Upper lobe of right lung (tissue), 1 donor: ENCODE data around the gene CCDC88B. TPM values are rescaled to one million over a fixed set of nuclear protein-coding genes. Genes with fewer than 3 reads are reported as not detected.

ENCODE experiments used
- ATAC-seq: fragments of 200-7000 bp; cut with Tn5 transposase; one replicate; pipeline ENCODE4 v1.9.1; 2020; ENCODE audit warnings: mild to moderate bottlenecking, moderate library complexity
- DNase-seq: peaks from one replicate; pipeline ENCODE4 v3.0.0-alpha.2; 2020
- H3K27ac ChIP-seq: fragments of 200-600 bp; one replicate; pipeline ENCODE4 v1.8.0; 2022
- H3K27me3 ChIP-seq: fragments of 200-600 bp; one replicate; pipeline ENCODE4 v1.8.0; 2022; ENCODE audit warnings: mild to moderate bottlenecking
- H3K36me3 ChIP-seq: fragments of 200-600 bp; one replicate; pipeline ENCODE4 v1.8.0; 2022
- H3K4me1 ChIP-seq: fragments of 200-600 bp; one replicate; pipeline ENCODE4 v1.8.0; 2022
- H3K4me3 ChIP-seq: fragments of 200-600 bp; one replicate; pipeline ENCODE4 v1.8.0; 2022; ENCODE audit warnings: mild to moderate bottlenecking
- H3K9me3 ChIP-seq: fragments of 200-600 bp; one replicate; pipeline ENCODE4 v1.8.0; 2022
- intact Hi-C: fragments of 100-400 bp; cut with DNase I; formaldehyde crosslinking; loops from one replicate; pipeline ENCODE4 v1.11.0; 2022
- microRNA-seq: library from miRNA; unstranded; fragments of <30 nt; microRNA quantifications from one replicate; pipeline ENCODE4 v1.2.0, GENCODE V29; 2020; ENCODE audit warnings: borderline microRNAs expressed
- total RNA-seq: library from RNA; stranded (reverse); fragmentation: NEBNext Ultra II Directional; extraction: Animal tissue kit (Norgen Biotek cat#: 25700); gene quantifications from one replicate; pipeline ENCODE4 v1.2.1, GENCODE V29; 2021
- TF ChIP-seq, protein P1 (sequence below): fragments of 200-600 bp; IDR thresholded peaks from one replicate; pipeline ENCODE4 v1.8.0; 2022; ENCODE audit warnings: antibody characterized with exemption
- donor health status: DM: no; HTN: yes; CAD: no; lungs with severe emphysema.

CCDC88B gene
- total RNA-seq, 1 donor from 2014 or later = 20.7 TPM

DNA sequence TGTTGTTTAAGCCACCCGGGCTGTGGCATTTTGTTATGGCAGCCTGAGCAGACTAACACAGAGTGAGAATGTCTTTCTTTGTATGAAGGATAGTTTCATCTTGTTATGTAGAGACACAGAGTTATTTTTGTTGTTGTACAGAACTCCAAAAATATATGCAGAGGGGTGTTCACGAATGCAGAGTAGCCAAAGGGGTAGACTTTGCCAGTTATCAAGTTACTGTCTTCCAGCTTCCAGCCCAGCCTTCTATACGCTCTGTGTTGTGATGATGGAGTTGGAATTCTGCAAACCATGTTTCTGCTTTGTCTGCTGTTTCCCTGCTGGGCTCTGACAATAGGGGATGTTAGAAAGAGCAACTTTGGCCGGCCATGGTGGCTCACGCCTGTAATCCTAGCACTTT is 63.1 kb downstream of the CCDC88B start:
- TF ChIP-seq, protein P1, sequence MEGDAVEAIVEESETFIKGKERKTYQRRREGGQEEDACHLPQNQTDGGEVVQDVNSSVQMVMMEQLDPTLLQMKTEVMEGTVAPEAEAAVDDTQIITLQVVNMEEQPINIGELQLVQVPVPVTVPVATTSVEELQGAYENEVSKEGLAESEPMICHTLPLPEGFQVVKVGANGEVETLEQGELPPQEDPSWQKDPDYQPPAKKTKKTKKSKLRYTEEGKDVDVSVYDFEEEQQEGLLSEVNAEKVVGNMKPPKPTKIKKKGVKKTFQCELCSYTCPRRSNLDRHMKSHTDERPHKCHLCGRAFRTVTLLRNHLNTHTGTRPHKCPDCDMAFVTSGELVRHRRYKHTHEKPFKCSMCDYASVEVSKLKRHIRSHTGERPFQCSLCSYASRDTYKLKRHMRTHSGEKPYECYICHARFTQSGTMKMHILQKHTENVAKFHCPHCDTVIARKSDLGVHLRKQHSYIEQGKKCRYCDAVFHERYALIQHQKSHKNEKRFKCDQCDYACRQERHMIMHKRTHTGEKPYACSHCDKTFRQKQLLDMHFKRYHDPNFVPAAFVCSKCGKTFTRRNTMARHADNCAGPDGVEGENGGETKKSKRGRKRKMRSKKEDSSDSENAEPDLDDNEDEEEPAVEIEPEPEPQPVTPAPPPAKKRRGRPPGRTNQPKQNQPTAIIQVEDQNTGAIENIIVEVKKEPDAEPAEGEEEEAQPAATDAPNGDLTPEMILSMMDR = no peak
- intact Hi-C loops = no loop called here
- Histone ChIP-seq H3K27me3 (peaks cover under 1% of the 10 kb centered on the region), H3K9me3 (no peaks in the 10 kb centered on the region), H3K4me3 (no peak overlapping the region), H3K4me1 (no peaks in the 10 kb centered on the region), H3K36me3 (no peaks in the 10 kb centered on the region), H3K27ac (no peak overlapping the region)
- DNase-seq (no peak), ATAC-seq (no peak)

DNA sequence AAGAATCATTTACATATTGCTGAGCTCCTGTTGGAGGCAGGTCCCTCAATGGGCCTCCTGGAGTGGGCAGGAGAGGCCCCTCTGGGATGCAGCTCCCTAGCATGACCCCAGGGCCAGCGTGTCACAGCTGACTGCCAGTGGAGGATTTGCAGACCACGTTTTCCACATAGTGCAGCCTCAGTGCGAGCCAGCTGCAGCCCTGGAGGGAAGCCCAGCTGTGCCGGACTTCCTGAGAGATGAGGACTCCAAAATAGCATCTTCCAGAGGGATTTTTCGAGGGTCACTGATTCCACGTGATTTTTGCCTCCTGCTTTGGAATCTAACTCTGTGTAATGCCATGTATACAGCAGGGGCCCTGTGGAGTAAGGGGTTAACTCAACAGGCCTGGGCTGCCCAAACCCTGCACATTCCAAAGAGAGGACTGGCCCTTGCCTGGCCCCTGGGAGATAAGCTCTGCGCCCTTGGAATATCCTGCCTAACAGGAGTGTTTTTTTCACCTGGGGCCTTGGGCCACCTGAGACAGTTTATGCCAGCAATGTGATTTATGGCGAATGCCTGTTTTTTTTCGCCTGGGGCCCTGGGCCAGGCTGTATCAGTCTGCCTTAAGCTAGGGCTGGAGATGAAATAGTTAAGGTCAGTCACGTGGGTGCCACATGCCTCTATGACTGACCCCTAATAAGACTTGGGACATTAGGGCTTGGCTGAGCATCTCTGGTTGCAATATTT is 66.4 kb downstream of the CCDC88B start:
- Histone ChIP-seq H3K4me3 (no peak overlapping the region), H3K27ac (no peak overlapping the region), H3K27me3 (no peaks in the 10 kb centered on the region), H3K4me1 (peaks cover 5% of the 10 kb centered on the region), H3K9me3 (no peaks in the 10 kb centered on the region), H3K36me3 (no peaks in the 10 kb centered on the region)
- ATAC-seq (peak; percentile 34), DNase-seq (no peak)
- TF ChIP-seq, protein P1 = no peak
- intact Hi-C loops = no loop called here

Small RNAs within 50 kb of the gene (microRNA-seq; reads per million reads assigned to microRNA genes)
- gene MIR1237 = 1.2 reads per million
- gene MIR7155 = not detected

Other genes starting within 250 kb of the CCDC88B start
- 15.8 TPM for gene MACROD1, start 174.1 kb upstream of the CCDC88B start, total RNA-seq
- gene STIP1, start 154.0 kb upstream of the CCDC88B start, total RNA-seq = 110 TPM
- gene FERMT3, start 133.5 kb upstream of the CCDC88B start, total RNA-seq = 73.1 TPM
- gene TRPT1, start 114.0 kb upstream of the CCDC88B start, total RNA-seq = 22.4 TPM
- gene NUDT22, start 113.9 kb upstream of the CCDC88B start, total RNA-seq = 47.8 TPM
- gene DNAJC4, start 109.7 kb upstream of the CCDC88B start, total RNA-seq = 36.4 TPM
- gene VEGFB, start 105.6 kb upstream of the CCDC88B start, total RNA-seq = 172 TPM
- 53.9 TPM for gene FKBP2, start 99.1 kb upstream of the CCDC88B start, total RNA-seq
- 76.5 TPM for gene PPP1R14B, start 93.3 kb upstream of the CCDC88B start, total RNA-seq
- gene PLCB3, start 88.7 kb upstream of the CCDC88B start, total RNA-seq = 32.4 TPM
- 58.9 TPM for gene BAD, start 55.5 kb upstream of the CCDC88B start, total RNA-seq
- gene GPR137, start 54.4 kb upstream of the CCDC88B start, total RNA-seq = 38.6 TPM
- not detected for gene KCNK4, start 48.9 kb upstream of the CCDC88B start, total RNA-seq
- not detected for gene CATSPERZ, start 39.8 kb upstream of the CCDC88B start, total RNA-seq
- 51.9 TPM for gene ESRRA, start 34.7 kb upstream of the CCDC88B start, total RNA-seq
- gene TRMT112, start 22.6 kb upstream of the CCDC88B start, total RNA-seq = 168 TPM
- 176 TPM for gene PRDX5, start 22.1 kb upstream of the CCDC88B start, total RNA-seq
- 42.4 TPM for gene RPS6KA4, start 19.0 kb downstream of the CCDC88B start, total RNA-seq
- not detected for gene SLC22A11, start 215.7 kb downstream of the CCDC88B start, total RNA-seq